Ishikawa (cell line): ENCODE measurements around the gene IBA57.

Experiments
- CEBPB ChIP-seq: IDR thresholded peaks from 2 replicates; pipeline ENCODE4 v1.6.1; 2012
- CREB1 ChIP-seq: IDR thresholded peaks from 2 replicates; pipeline ENCODE4 v1.6.1; 2012; ENCODE audit warnings: low read depth
- EGR1 ChIP-seq: IDR thresholded peaks from 2 replicates; pipeline ENCODE4 v1.6.1; 2012
- EP300 ChIP-seq: IDR thresholded peaks from 2 replicates; pipeline ENCODE4 v1.6.1; 2012; ENCODE audit warnings: borderline replicate concordance
- FOXM1 ChIP-seq: IDR thresholded peaks from 2 replicates; pipeline ENCODE4 v1.6.1; 2012; ENCODE audit warnings: low read depth, borderline replicate concordance
- NFIC ChIP-seq: IDR thresholded peaks from 2 replicates; pipeline ENCODE4 v1.6.1; 2012
- RAD21 ChIP-seq: IDR thresholded peaks from 2 replicates; pipeline ENCODE4 v1.6.1; 2012; ENCODE audit warnings: low read depth
- TAF1 ChIP-seq: IDR thresholded peaks from 2 replicates; pipeline ENCODE4 v1.6.1; 2012; ENCODE audit warnings: low read depth, mild to moderate bottlenecking
- TCF12 ChIP-seq: IDR thresholded peaks from 2 replicates; pipeline ENCODE4 v1.6.1; 2012; ENCODE audit warnings: low read depth
- TEAD4 ChIP-seq: IDR thresholded peaks from 2 replicates; pipeline ENCODE4 v1.6.1; 2012
- YY1 ChIP-seq: IDR thresholded peaks from 2 replicates; pipeline ENCODE4 v1.6.1; 2012; ENCODE audit warnings: low read depth
- ZBTB7A ChIP-seq: IDR thresholded peaks from 2 replicates; pipeline ENCODE4 v1.6.1; 2012; ENCODE audit warnings: low read depth
- TF ChIP-seq, protein P1 (sequence below): IDR thresholded peaks from 2 replicates; pipeline ENCODE4 v1.6.1; 2012
- TF ChIP-seq, protein P2 (sequence below): IDR thresholded peaks from 2 replicates; pipeline ENCODE4 v1.6.1; 2012
- TF ChIP-seq, protein P3 (sequence below): IDR thresholded peaks from 2 replicates; pipeline ENCODE4 v1.6.1; 2012; ENCODE audit warnings: low read depth, mild to moderate bottlenecking

The IBA57 gene

DNA sequence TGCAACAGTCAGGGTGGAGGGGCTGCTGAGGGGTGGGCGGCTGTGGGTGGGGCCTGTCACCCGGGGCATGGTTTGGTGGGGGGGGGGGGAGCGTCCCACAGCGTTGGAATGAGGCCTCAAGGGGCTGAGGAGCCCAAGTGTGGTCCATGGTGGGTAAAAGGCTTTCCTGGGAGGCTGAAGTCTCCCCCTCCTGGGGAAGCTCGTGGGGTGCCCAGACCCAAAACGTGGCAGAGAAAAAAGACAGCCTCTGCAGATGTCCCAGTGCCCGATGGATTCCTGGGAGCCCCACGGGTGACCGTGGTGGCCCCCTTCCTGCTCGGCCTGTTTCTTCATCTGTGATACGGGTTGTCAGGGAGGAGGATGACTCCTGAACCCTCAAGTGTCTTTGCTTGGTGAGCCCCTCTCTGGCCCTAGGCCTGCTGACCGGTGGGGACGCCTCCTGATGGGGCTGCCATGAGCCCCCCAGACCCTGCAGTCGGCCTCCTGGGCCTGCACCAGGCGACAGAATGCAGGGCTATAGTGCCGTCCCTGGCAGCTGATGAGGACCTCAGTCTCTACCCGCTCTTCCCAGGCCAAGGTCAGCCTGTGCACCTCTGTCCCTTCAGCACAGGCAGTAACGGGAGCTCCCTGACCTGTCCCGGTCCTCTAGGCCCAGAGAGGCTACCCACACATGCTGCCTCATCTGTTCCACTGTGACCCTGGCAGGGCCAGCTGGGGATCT lies 43.4 kb downstream of the IBA57 start:
- TF ChIP-seq, protein P1, sequence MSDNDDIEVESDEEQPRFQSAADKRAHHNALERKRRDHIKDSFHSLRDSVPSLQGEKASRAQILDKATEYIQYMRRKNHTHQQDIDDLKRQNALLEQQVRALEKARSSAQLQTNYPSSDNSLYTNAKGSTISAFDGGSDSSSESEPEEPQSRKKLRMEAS, result no peak
- TF ChIP-seq, protein P2, sequence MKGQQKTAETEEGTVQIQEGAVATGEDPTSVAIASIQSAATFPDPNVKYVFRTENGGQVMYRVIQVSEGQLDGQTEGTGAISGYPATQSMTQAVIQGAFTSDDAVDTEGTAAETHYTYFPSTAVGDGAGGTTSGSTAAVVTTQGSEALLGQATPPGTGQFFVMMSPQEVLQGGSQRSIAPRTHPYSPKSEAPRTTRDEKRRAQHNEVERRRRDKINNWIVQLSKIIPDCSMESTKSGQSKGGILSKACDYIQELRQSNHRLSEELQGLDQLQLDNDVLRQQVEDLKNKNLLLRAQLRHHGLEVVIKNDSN, result no peak
- TF ChIP-seq TCF12, result no peak
- TF ChIP-seq NFIC, result no peak
- no peak for TF ChIP-seq ZBTB7A
- no peak for TF ChIP-seq FOXM1
- no peak for TF ChIP-seq CEBPB
- TF ChIP-seq TEAD4, result no peak
- TF ChIP-seq CREB1, result no peak
- TF ChIP-seq YY1, result no peak
- TF ChIP-seq EP300, result no peak
- no peak for TF ChIP-seq EGR1

DNA sequence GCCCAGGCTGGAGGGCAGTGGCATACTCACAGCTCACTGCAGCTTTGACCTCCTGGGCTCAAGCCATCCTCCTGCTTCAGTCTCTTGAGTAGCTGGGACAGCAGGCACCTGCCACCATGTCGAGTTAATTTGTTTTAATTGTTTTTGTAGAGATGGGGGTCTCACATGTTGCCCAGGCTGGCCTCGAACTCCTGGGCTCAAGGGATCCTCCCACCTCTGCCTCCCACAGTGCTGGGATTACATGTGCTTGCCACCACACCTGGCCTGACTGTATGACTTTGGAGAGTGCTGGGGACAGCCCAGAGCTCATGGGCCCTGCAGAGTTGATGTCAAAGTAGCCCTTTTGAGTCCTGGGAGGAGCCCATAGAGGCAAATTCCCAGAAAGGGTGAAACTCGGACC lies 44.1 kb downstream of the IBA57 start:
- TF ChIP-seq NFIC, result no peak

DNA sequence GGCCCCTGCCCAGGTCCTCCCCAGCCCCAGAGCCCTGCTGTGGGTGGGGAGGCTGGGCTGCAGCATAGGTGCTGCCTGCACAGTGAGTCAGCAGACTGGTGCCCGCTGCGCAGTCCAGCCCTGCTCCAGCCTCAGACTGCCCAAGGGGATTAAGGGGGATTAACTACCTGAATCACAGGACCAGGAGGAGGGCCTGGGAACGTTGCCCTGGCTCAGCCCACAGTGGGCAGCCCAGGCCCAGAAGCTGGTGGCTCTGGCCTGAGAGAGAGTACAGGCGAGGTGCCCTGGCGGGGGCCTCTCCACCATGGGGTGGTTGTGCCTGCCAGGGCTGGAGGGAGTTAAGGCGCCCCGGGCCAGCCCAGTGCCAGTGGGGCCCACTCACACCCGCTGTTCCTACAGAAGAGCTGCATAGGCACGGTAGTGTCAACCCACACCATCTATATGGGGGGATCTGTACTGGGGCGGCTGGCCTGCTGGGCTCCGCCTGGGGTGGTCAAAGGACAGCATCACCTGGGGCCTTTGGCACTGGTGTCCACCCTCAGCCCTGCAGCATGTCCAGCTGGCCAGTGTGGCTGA lies 44.6 kb downstream of the IBA57 start:
- TF ChIP-seq, protein P3, sequence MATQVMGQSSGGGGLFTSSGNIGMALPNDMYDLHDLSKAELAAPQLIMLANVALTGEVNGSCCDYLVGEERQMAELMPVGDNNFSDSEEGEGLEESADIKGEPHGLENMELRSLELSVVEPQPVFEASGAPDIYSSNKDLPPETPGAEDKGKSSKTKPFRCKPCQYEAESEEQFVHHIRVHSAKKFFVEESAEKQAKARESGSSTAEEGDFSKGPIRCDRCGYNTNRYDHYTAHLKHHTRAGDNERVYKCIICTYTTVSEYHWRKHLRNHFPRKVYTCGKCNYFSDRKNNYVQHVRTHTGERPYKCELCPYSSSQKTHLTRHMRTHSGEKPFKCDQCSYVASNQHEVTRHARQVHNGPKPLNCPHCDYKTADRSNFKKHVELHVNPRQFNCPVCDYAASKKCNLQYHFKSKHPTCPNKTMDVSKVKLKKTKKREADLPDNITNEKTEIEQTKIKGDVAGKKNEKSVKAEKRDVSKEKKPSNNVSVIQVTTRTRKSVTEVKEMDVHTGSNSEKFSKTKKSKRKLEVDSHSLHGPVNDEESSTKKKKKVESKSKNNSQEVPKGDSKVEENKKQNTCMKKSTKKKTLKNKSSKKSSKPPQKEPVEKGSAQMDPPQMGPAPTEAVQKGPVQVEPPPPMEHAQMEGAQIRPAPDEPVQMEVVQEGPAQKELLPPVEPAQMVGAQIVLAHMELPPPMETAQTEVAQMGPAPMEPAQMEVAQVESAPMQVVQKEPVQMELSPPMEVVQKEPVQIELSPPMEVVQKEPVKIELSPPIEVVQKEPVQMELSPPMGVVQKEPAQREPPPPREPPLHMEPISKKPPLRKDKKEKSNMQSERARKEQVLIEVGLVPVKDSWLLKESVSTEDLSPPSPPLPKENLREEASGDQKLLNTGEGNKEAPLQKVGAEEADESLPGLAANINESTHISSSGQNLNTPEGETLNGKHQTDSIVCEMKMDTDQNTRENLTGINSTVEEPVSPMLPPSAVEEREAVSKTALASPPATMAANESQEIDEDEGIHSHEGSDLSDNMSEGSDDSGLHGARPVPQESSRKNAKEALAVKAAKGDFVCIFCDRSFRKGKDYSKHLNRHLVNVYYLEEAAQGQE, result no peak
- TF ChIP-seq CEBPB (no peak), TEAD4 (no peak), RAD21 (no peak; the same call in 1 of the 2 replicates), EP300 (peak; percentile 61; the same call in 1 of the 2 replicates), ZBTB7A (0 out of 2 replicates have a peak, but pooled peaks have one; percentile 60), TCF12 (peak; percentile 65), CREB1 (no peak), EGR1 (no peak), YY1 (no peak), NFIC (no peak)
- TF ChIP-seq, protein P2, result no peak
- TF ChIP-seq, protein P1, result no peak

DNA sequence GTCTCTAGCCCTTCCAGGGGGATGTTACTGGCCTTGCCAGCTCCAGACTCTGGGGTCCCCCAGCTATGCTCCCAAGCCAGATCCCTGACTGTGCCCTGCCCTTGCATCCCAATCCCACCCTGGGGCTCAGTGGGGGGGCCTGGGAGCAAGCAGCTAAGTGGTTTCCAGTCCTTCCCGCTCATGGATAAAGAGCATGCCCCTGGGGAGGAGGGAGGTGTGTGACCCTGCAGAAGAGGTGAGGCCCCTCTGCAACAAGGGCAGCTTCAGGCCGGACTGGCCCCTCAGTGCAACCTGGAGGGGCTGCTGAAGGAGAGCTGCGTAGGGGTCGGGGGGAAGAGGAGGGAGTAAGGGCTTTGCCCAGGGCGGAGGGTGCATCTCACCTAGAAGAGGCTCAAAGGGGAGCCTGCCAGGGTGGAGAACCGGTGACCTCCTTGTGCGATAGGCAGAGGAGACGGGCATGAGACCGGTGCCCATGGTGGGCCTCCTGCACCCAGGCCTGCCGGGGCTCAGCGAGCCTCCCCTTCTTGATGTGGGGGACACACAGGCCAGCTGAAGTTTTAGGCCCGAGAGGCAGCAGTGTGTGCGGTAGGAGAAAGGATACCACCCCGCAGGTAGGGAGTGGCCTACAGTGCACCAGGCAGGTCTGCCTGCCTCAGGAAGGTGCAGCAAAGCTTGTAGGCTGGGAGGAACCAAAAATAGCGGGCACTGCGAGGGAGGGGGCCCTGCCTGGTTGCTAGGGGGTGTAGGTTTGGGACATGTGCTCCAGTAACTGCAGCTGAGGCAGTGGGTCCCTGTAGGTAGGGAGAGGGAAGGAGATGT lies 45.3 kb downstream of the IBA57 start:
- TF ChIP-seq, protein P2, result no peak
- no peak for TF ChIP-seq RAD21
- TF ChIP-seq, protein P1, result no peak
- TF ChIP-seq, protein P3, result no peak
- no peak for TF ChIP-seq NFIC
- no peak for TF ChIP-seq EGR1
- no peak for TF ChIP-seq ZBTB7A
- TF ChIP-seq CEBPB, result no peak
- TF ChIP-seq FOXM1, result no peak
- no peak for TF ChIP-seq CREB1
- no peak for TF ChIP-seq EP300
- no peak for TF ChIP-seq TEAD4
- no peak for TF ChIP-seq TAF1
- TF ChIP-seq TCF12, result no peak
- TF ChIP-seq YY1, result no peak
